Endothelial cell of umbilical vein (primary cell): Measurements from ENCODE around the gene DUSP2. TPM values are rescaled to one million over a fixed set of nuclear protein-coding genes. Genes with fewer than 3 reads are reported as not detected.

Experiments
- BruUV-seq: library from RNA; stranded (reverse); fragments of 400-500 nt; replicated peaks from 2 replicates; lab custom pipeline; 2021; lab: Mats Ljungman, UMichigan
- CTCF ChIA-PET: fragments of 300-600, 350-600 bp; sonication (Branson Sonifier 250); formaldehyde crosslinking; loops from one replicate; lab custom pipeline; 2021; ENCODE audit warnings: antibody characterized with exemption, inconsistent platforms; lab: Charles Lee
- POLR2A ChIA-PET: fragments of 300-600, 350-600 bp; sonication (Branson Sonifier 250); formaldehyde crosslinking; loops from one replicate; lab custom pipeline; 2021; ENCODE audit warnings: antibody characterized with exemption, inconsistent platforms; lab: Charles Lee
- DNase-seq: peaks from one replicate; pipeline ENCODE4 v3.0.0-alpha.2; 2011; ENCODE audit warnings: low read depth, low spot score
- FAIRE-seq: peaks from 2 replicates; lab custom pipeline; 2011; peaks lifted over from hg19 to GRCh38; lab: Jason Lieb, UNC
- H2AFZ ChIP-seq: 2 replicates; pipeline ENCODE4 v1.6.0; 2012; ENCODE audit warnings: low read depth, low read length, control low read depth, inconsistent platforms
- H3K27ac ChIP-seq: 2 replicates; pipeline ENCODE4 v1.5.1; 2011; ENCODE audit warnings: low read depth, mild to moderate bottlenecking, control low read depth, low read length, moderate library complexity; ENCODE audit not compliant: insufficient read depth
- H3K27me3 ChIP-seq, 2 experiments: 2 replicates each; pipeline versions ENCODE4 v1.6.0 to v1.6.1; 2011; ENCODE audit warnings: low read length in 2 of 2, mixed read lengths in 1 of 2; ENCODE audit not compliant: control insufficient read depth in 2 of 2, insufficient read depth in 2 of 2
- H3K36me3 ChIP-seq, 2 experiments: 2 replicates in 1 of 2; 3 replicates in 1 of 2; pipeline ENCODE4 v1.5.1; 2011; ENCODE audit warnings: low read length in 2 of 2, mild to moderate bottlenecking in 1 of 2, moderate library complexity in 1 of 2; ENCODE audit not compliant: control insufficient read depth in 2 of 2, insufficient read depth in 2 of 2; ENCODE audit errors: extremely low read depth in 1 of 2
- H3K4me1 ChIP-seq: 3 replicates; pipeline ENCODE4 v1.5.1; 2011; ENCODE audit warnings: mild to moderate bottlenecking, low read length; ENCODE audit not compliant: control insufficient read depth, insufficient read depth; ENCODE audit errors: extremely low read depth
- H3K4me2 ChIP-seq: 2 replicates; pipeline ENCODE4 v1.6.1; 2011; ENCODE audit warnings: low read length, control low read depth, mixed read lengths; ENCODE audit not compliant: insufficient read depth
- H3K4me3 ChIP-seq, 3 experiments: fragments of 200-600 bp in 1 of 3; sonication (generic), shearing (Covaris generic) in 1 of 3; replicated peaks in 1 of 3; 2 replicates each; pipeline ENCODE4 v1.5.1; 2011 to 2016; ENCODE audit warnings: control low read depth in 3 of 3, low read length in 3 of 3, mild to moderate bottlenecking in 2 of 3, inconsistent platforms in 1 of 3, low read depth in 1 of 3, moderate library complexity in 1 of 3; ENCODE audit not compliant: insufficient read depth in 1 of 3
- H3K79me2 ChIP-seq: 2 replicates; pipeline ENCODE4 v1.6.0; 2012; ENCODE audit warnings: low read length, inconsistent platforms; ENCODE audit not compliant: control insufficient read depth, insufficient read depth
- H3K9ac ChIP-seq: replicated peaks from 2 replicates; pipeline ENCODE3; 2011; ENCODE audit warnings: low read length, control low read depth; ENCODE audit not compliant: insufficient read depth; ENCODE audit errors: extremely low read depth
- H3K9me1 ChIP-seq: replicated peaks from 3 replicates; pipeline ENCODE4 v1.6.0; 2011; ENCODE audit warnings: mild to moderate bottlenecking, low read length; ENCODE audit not compliant: control insufficient read depth, insufficient read depth; ENCODE audit errors: extremely low read depth
- H3K9me3 ChIP-seq: replicated peaks from 2 replicates; pipeline ENCODE4 v1.5.1; 2012; ENCODE audit warnings: low read length, inconsistent platforms; ENCODE audit not compliant: control insufficient read depth, insufficient read depth
- H4K20me1 ChIP-seq: replicated peaks from 2 replicates; pipeline ENCODE3; 2011; ENCODE audit warnings: mild to moderate bottlenecking, low read length; ENCODE audit not compliant: control insufficient read depth, insufficient read depth; ENCODE audit errors: extremely low read depth
- EZH2 ChIP-seq: IDR thresholded peaks from 2 replicates; pipeline ENCODE4 v1.6.1; 2012; ENCODE audit warnings: borderline replicate concordance, low read depth, mild to moderate bottlenecking, moderate library complexity, low read length, inconsistent platforms; ENCODE audit not compliant: severe bottlenecking
- FOS ChIP-seq: IDR thresholded peaks from 2 replicates; pipeline ENCODE4 v1.6.1; 2011; ENCODE audit warnings: mild to moderate bottlenecking, low read length, moderate library complexity, borderline replicate concordance; ENCODE audit not compliant: insufficient read depth
- GATA2 ChIP-seq: IDR thresholded peaks from 2 replicates; pipeline ENCODE4 v1.7.0; 2011; ENCODE audit warnings: low read depth, mild to moderate bottlenecking, moderate library complexity, mixed read lengths, low read length; ENCODE audit not compliant: insufficient read length, insufficient read depth
- JUN ChIP-seq: IDR thresholded peaks from 2 replicates; pipeline ENCODE4 v1.6.1; 2011; ENCODE audit warnings: borderline replicate concordance, low read depth; ENCODE audit not compliant: insufficient read length, insufficient read depth
- MYC ChIP-seq: IDR thresholded peaks from one replicate; pipeline ENCODE4 v1.6.1; 2011; ENCODE audit warnings: mild to moderate bottlenecking, low read depth, low read length
- POLR2A ChIP-seq: IDR thresholded peaks from 2 replicates; pipeline ENCODE4 v1.6.1; 2012; ENCODE audit warnings: low read depth, mild to moderate bottlenecking, control low read depth, low read length
- POLR2AphosphoS5 ChIP-seq: IDR thresholded peaks from 2 replicates; pipeline ENCODE4 v1.6.1; 2012; ENCODE audit warnings: low read depth, mild to moderate bottlenecking, control low read depth, low read length, moderate library complexity; ENCODE audit not compliant: insufficient read depth
- dilution Hi-C: fragments of 300-500 bp; cut with MboI; formaldehyde crosslinking; loops from one replicate; pipeline ENCODE4 v1.15.0; 2019; ENCODE audit warnings: low sequenced_read_pairs; ENCODE audit not compliant: extremely low pct_ligation_motif_present
- intact Hi-C: fragments of 100-400 bp; cut with micrococcal nuclease; formaldehyde crosslinking; loops from one replicate; pipeline ENCODE4 v1.10.0; 2022
- polyA plus RNA-seq, 4 experiments: library from polyadenylated mRNA; depleted of rRNA in 3 of 4; stranded (reverse) in 3 of 4; unstranded in 1 of 4; fragments of >200 nt; gene quantifications; 2 replicates each; pipeline versions ENCODE4 v1.2.1 to v1.2.3, GENCODE V29; 2011 to 2012; ENCODE audit warnings: missing spikeins in 1 of 4
- total RNA-seq: library from RNA; stranded (reverse); gene quantifications from 2 replicates; pipeline ENCODE4 v1.2.3, GENCODE V29; 2021
- TF ChIP-seq, protein P1 (sequence below), 2 donors: IDR thresholded peaks; 1 replicate in 1 of 2; 2 replicates in 1 of 2; pipeline ENCODE4 v1.5.1; 2011; ENCODE audit warnings: low read length in 2 of 2, mild to moderate bottlenecking in 2 of 2, moderate library complexity in 2 of 2, control low read depth in 1 of 2, inconsistent platforms in 1 of 2, low read depth in 1 of 2; ENCODE audit not compliant: insufficient read depth in 1 of 2; ENCODE audit errors: extremely low read depth in 1 of 2
- TF ChIP-seq, protein P2 (sequence below): IDR thresholded peaks from 2 replicates; pipeline ENCODE4 v1.6.1; 2011; ENCODE audit not compliant: insufficient read depth, insufficient read length

DUSP2 gene
- total and polyA plus RNA-seq, 2 donors (not counting 3 experiments of a cell fraction or from before 2014, with no cell fraction given), result 0.33 TPM

DNA sequence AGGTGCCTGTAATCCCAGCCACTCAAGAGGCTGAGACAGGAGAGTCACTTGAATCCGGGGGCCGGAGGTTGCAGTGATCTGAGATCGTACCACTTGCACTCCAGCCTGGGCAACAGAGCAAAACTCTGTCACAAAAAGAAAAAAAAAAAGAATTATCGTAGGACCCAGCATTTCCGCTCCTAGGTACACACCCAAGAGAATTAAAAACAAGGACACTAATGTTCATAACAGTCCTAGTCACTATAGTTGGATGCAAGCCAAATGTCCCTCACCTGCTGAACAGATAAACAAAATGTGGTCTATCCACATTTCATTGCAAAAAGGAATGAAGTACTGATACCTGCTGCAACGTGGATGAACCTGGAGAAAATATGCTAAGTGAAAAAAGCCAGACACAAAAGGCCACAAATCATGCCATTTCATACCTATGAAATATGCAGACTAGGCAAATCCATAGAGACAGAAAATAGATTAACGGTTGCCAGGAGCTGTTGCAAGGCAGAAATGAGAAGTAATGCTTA is 50.1 kb downstream of the DUSP2 start:
- CTCF ChIA-PET, result no interaction called here

More for the DNA sequence above, 50.1 kb downstream of the DUSP2 start:
- Histone ChIP-seq H2AFZ (no peak overlapping the region), H3K4me3 (no peak overlapping the region), H3K36me3 (no peaks in the 10 kb centered on the region), H3K4me1 (no peaks in the 10 kb centered on the region), H3K4me2 (no peak overlapping the region), H3K9me3 (no peaks in the 10 kb centered on the region), H3K27me3 (peaks cover 0 to 4% of the 10 kb centered on the region in 2 experiments), H3K9ac (no peak overlapping the region), H4K20me1 (no peaks in the 10 kb centered on the region), H3K27ac (no peak overlapping the region), H3K79me2 (no peaks in the 10 kb centered on the region), H3K9me1 (no peaks in the 10 kb centered on the region)
- BruUV-seq, result no TSS peak
- TF ChIP-seq MYC (no peak), FOS (no peak), POLR2A (no peak), EZH2 (no peak), POLR2AphosphoS5 (no peak), GATA2 (no peak), JUN (no peak)
- TF ChIP-seq, protein P1, sequence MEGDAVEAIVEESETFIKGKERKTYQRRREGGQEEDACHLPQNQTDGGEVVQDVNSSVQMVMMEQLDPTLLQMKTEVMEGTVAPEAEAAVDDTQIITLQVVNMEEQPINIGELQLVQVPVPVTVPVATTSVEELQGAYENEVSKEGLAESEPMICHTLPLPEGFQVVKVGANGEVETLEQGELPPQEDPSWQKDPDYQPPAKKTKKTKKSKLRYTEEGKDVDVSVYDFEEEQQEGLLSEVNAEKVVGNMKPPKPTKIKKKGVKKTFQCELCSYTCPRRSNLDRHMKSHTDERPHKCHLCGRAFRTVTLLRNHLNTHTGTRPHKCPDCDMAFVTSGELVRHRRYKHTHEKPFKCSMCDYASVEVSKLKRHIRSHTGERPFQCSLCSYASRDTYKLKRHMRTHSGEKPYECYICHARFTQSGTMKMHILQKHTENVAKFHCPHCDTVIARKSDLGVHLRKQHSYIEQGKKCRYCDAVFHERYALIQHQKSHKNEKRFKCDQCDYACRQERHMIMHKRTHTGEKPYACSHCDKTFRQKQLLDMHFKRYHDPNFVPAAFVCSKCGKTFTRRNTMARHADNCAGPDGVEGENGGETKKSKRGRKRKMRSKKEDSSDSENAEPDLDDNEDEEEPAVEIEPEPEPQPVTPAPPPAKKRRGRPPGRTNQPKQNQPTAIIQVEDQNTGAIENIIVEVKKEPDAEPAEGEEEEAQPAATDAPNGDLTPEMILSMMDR (IDR thresholded peaks at IDR 0.05; ENCODE audit: extremely low read depth in 1 of 2, insufficient read depth in 1 of 2, low read depth in 1 of 2, low read length in 2 of 2), result no peak
- TF ChIP-seq, protein P2, sequence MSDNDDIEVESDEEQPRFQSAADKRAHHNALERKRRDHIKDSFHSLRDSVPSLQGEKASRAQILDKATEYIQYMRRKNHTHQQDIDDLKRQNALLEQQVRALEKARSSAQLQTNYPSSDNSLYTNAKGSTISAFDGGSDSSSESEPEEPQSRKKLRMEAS, result no peak
- dilution Hi-C loops, result no loop called here
- intact Hi-C loops, result no loop called here
- FAIRE-seq, result no peak
- DNase-seq, result no peak
- POLR2A ChIA-PET, result no interaction called here
